Stimulated activated naive CD8-positive, alpha-beta T cell treated with anti-CD3 and anti-CD28 coated beads, Interleukin-15, Interleukin-2, amounts not matched to agents 100 ng/mL and 50 ng/mL, for 24 hours (primary cell): ENCODE data around the gene GSC2.

Experiments used
- H3K27ac Mint-ChIP-seq: one replicate; pipeline ENCODE4 v1.8.0; 2021; ENCODE audit warnings: mild to moderate bottlenecking, mixed read lengths
- H3K27me3 Mint-ChIP-seq: one replicate; pipeline ENCODE4 v1.8.0; 2021; ENCODE audit warnings: mixed read lengths
- H3K36me3 Mint-ChIP-seq: one replicate; pipeline ENCODE4 v1.8.0; 2021; ENCODE audit warnings: low read depth, mixed read lengths
- H3K4me1 Mint-ChIP-seq: one replicate; pipeline ENCODE4 v1.8.0; 2021; ENCODE audit warnings: low read depth, mixed read lengths
- H3K4me3 Mint-ChIP-seq: one replicate; pipeline ENCODE4 v1.8.0; 2021; ENCODE audit warnings: mild to moderate bottlenecking, mixed read lengths
- H3K9me3 Mint-ChIP-seq: one replicate; pipeline ENCODE4 v1.8.0; 2021; ENCODE audit warnings: mixed read lengths

The GSC2 gene

GRCh38 chr22:19180740-19181410 lies 30.8 kb upstream of the GSC2 start:
- Mint-ChIP-seq H3K9me3 (no peaks in the 10 kb centered on the region), H3K27ac (no peak overlapping the region), H3K4me1 (peaks cover 23% of the 10 kb centered on the region), H3K27me3 (no peaks in the 10 kb centered on the region), H3K36me3 (no peaks in the 10 kb centered on the region), H3K4me3 (no peak overlapping the region)

GRCh38 chr22:19180234-19180633 lies 30.1 kb upstream of the GSC2 start:
- H3K9me3 Mint-ChIP-seq = no peaks in the 10 kb centered on the region
- H3K27me3 Mint-ChIP-seq = no peaks in the 10 kb centered on the region
- no peaks in the 10 kb centered on the region for H3K36me3 Mint-ChIP-seq
- peaks cover 23% of the 10 kb centered on the region for H3K4me1 Mint-ChIP-seq
- no peak overlapping the region for H3K27ac Mint-ChIP-seq
- no peak overlapping the region for H3K4me3 Mint-ChIP-seq

GRCh38 chr22:19179497-19180048 lies 29.5 kb upstream of the GSC2 start:
- Mint-ChIP-seq H3K36me3 (no peaks in the 10 kb centered on the region), H3K27me3 (no peaks in the 10 kb centered on the region), H3K9me3 (no peaks in the 10 kb centered on the region), H3K27ac (peak overlapping the region; percentile 26), H3K4me3 (peak overlapping the region; percentile 82), H3K4me1 (peaks cover 24% of the 10 kb centered on the region)

GRCh38 chr22:19178657-19179496 lies 28.8 kb upstream of the GSC2 start, which contains the start of gene SLC25A1:
SLC25A1 (minus strand) TSS chr22:19178736; CDS start chr22:19178673, 63 bp downstream.
- Mint-ChIP-seq H3K4me1 (peaks cover 27% of the 10 kb centered on the region), H3K4me3 (peak within 1 kb of the TSS; percentile 82), H3K36me3 (no peaks in the 10 kb centered on the region), H3K9me3 (no peaks in the 10 kb centered on the region), H3K27ac (peak within 1 kb of the TSS; percentile 26), H3K27me3 (no peaks in the 10 kb centered on the region)

- Mint-ChIP-seq H3K4me3 (peak overlapping the region; percentile 58), H3K27me3 (no peaks in the 10 kb centered on the region), H3K27ac (no peak overlapping the region), H3K4me1 (peaks cover 33% of the 10 kb centered on the region), H3K36me3 (peaks cover under 1% of the 10 kb centered on the region), H3K9me3 (no peaks in the 10 kb centered on the region)
Observed at GRCh38 chr22:19178065-19178656, 28.1 kb upstream of the GSC2 start.

- no peak overlapping the region for H3K27ac Mint-ChIP-seq
- no peaks in the 10 kb centered on the region for H3K27me3 Mint-ChIP-seq
- peaks cover 8% of the 10 kb centered on the region for H3K36me3 Mint-ChIP-seq
- no peaks in the 10 kb centered on the region for H3K9me3 Mint-ChIP-seq
- peak overlapping the region; percentile 75 for H3K4me3 Mint-ChIP-seq
- peaks cover 38% of the 10 kb centered on the region for H3K4me1 Mint-ChIP-seq
Observed at GRCh38 chr22:19177164-19178064, 27.3 kb upstream of the GSC2 start.

- Mint-ChIP-seq H3K27me3 (no peaks in the 10 kb centered on the region), H3K4me3 (peak overlapping the region; percentile 56), H3K9me3 (no peaks in the 10 kb centered on the region), H3K27ac (no peak overlapping the region), H3K36me3 (peaks cover 12% of the 10 kb centered on the region), H3K4me1 (peaks cover 35% of the 10 kb centered on the region)
Observed at GRCh38 chr22:19176732-19177131, 26.6 kb upstream of the GSC2 start.

GRCh38 chr22:19176175-19176643 lies 26.1 kb upstream of the GSC2 start:
- no peak overlapping the region for H3K27ac Mint-ChIP-seq
- no peak overlapping the region for H3K4me3 Mint-ChIP-seq
- peaks cover 33% of the 10 kb centered on the region for H3K4me1 Mint-ChIP-seq

GRCh38 chr22:19175602-19176174 lies 25.6 kb upstream of the GSC2 start:
- H3K4me3 Mint-ChIP-seq = no peak overlapping the region
- H3K36me3 Mint-ChIP-seq = peaks cover 12% of the 10 kb centered on the region
- H3K27me3 Mint-ChIP-seq = peaks cover 3% of the 10 kb centered on the region
- H3K27ac Mint-ChIP-seq = no peak overlapping the region
- H3K9me3 Mint-ChIP-seq = no peaks in the 10 kb centered on the region
- peaks cover 34% of the 10 kb centered on the region for H3K4me1 Mint-ChIP-seq

More at GRCh38 chr22:19176175-19176643, 26.1 kb upstream of the GSC2 start:
- Mint-ChIP-seq H3K27me3 (no peaks in the 10 kb centered on the region), H3K36me3 (peaks cover 12% of the 10 kb centered on the region), H3K9me3 (no peaks in the 10 kb centered on the region)

GRCh38 chr22:19175026-19175601 lies 25.0 kb upstream of the GSC2 start:
- Mint-ChIP-seq H3K9me3 (no peaks in the 10 kb centered on the region), H3K36me3 (peaks cover 12% of the 10 kb centered on the region), H3K27me3 (peaks cover 7% of the 10 kb centered on the region), H3K27ac (no peak overlapping the region), H3K4me3 (no peak overlapping the region), H3K4me1 (peaks cover 40% of the 10 kb centered on the region)

GRCh38 chr22:19174106-19175025 lies 24.3 kb upstream of the GSC2 start:
- H3K36me3 Mint-ChIP-seq = peaks cover 12% of the 10 kb centered on the region
- H3K9me3 Mint-ChIP-seq = no peaks in the 10 kb centered on the region
- peaks cover 11% of the 10 kb centered on the region for H3K27me3 Mint-ChIP-seq
- no peak overlapping the region for H3K4me3 Mint-ChIP-seq
- H3K4me1 Mint-ChIP-seq = peaks cover 39% of the 10 kb centered on the region
- no peak overlapping the region for H3K27ac Mint-ChIP-seq

- Mint-ChIP-seq H3K4me1 (peaks cover 36% of the 10 kb centered on the region), H3K27me3 (peaks cover 21% of the 10 kb centered on the region), H3K27ac (peak overlapping the region; percentile 99), H3K36me3 (peaks cover 12% of the 10 kb centered on the region), H3K9me3 (no peaks in the 10 kb centered on the region), H3K4me3 (peak overlapping the region; percentile 98)
Observed at GRCh38 chr22:19173047-19174035, 23.2 kb upstream of the GSC2 start.
